Measurements from ENCODE around the gene MRPS15. TPM values are rescaled to one million over a fixed set of nuclear protein-coding genes. Genes with fewer than 3 reads are reported as not detected.

Gene MRPS15
- total and polyA plus RNA-seq, 2 of the 13 experiments (the other 11 are each of a cell fraction or from before 2014, with no cell fraction given), result 59.0 to 113 TPM

DNA sequence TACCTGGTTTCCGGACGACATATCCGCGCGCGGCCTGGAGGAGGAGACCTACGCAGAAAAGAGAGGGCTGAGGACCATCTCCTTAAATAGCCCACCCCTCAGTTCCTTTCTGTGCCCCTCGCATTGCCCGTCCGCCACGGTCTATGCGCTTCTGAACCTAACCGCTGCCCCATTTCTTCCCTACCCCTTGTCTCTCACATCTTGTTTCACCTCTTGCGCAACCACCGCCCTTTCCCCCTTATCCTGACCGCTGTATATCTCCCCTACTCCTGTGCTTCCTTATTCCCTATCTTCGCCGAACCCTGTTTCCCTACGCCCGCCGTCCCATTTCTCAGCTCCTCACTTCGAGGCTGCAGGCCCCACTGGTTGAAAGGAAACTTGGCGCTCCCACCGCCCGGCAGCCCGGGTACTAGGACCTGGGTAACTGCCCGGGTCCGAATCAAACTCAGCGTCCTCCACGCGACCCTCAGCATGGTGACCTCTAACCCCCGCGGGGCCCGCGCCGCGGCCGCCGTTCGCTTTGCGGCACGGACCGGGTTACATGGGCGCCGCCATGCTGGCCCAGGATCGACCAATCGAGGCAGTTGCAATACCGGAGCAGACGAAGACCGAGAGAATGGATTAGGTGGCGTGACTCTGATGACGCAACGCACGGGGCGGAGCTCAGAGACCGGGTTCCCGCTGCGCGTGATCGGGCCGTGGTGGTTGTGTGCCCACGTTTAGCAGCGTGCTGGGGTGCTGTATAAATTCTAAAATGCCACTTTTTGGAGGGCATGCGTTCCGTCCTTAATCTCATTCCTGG, at the start of gene MRPS15 (continued):
- TF ChIP-seq, protein P1, sequence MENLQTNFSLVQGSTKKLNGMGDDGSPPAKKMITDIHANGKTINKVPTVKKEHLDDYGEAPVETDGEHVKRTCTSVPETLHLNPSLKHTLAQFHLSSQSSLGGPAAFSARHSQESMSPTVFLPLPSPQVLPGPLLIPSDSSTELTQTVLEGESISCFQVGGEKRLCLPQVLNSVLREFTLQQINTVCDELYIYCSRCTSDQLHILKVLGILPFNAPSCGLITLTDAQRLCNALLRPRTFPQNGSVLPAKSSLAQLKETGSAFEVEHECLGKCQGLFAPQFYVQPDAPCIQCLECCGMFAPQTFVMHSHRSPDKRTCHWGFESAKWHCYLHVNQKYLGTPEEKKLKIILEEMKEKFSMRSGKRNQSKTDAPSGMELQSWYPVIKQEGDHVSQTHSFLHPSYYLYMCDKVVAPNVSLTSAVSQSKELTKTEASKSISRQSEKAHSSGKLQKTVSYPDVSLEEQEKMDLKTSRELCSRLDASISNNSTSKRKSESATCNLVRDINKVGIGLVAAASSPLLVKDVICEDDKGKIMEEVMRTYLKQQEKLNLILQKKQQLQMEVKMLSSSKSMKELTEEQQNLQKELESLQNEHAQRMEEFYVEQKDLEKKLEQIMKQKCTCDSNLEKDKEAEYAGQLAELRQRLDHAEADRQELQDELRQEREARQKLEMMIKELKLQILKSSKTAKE (CRISPR knock-in tag; IDR thresholded peaks at IDR 0.05; ENCODE audit: borderline replicate concordance), result peak; percentile 45; the same call in 1 of the 2 replicates
- TF ChIP-seq MZF1 (CRISPR knock-in tag; IDR thresholded peaks at IDR 0.05; ENCODE audit: borderline replicate concordance) (peak; percentile 57; the same call in 1 of the 2 replicates), ZNF317 (CRISPR knock-in tag; IDR thresholded peaks at IDR 0.05) (no peak), KDM1A (CRISPR knock-in tag; IDR thresholded peaks at IDR 0.05) (peak; percentile 38; the same call in 1 of the 2 replicates), RFXAP (CRISPR knock-in tag; IDR thresholded peaks at IDR 0.05; ENCODE audit: borderline replicate concordance) (peak; percentile 91), ZNF121 (CRISPR knock-in tag; IDR thresholded peaks at IDR 0.05) (0 out of 2 replicates have a peak, but pooled peaks have one; percentile 11), GTF3A (CRISPR knock-in tag; conservative IDR thresholded peaks at IDR 0.05) (no peak), GLI4 (CRISPR knock-in tag; IDR thresholded peaks at IDR 0.05; ENCODE audit: borderline replicate concordance) (peak; percentile 85; the same call in 1 of the 2 replicates), RCOR2 (CRISPR knock-in tag; IDR thresholded peaks at IDR 0.05) (no peak; the same call in 1 of the 2 replicates), HMGA1 (CRISPR knock-in tag; conservative IDR thresholded peaks at IDR 0.05) (no peak), MXD4 (CRISPR knock-in tag; IDR thresholded peaks at IDR 0.05) (peak; percentile 88), CCDC6 (CRISPR knock-in tag; IDR thresholded peaks at IDR 0.05) (0 out of 2 replicates have a peak, but pooled peaks have one; percentile 58), ZNF747 (CRISPR knock-in tag; IDR thresholded peaks at IDR 0.05; ENCODE audit: borderline replicate concordance) (peak; percentile 98)
- TF ChIP-seq, protein P2, sequence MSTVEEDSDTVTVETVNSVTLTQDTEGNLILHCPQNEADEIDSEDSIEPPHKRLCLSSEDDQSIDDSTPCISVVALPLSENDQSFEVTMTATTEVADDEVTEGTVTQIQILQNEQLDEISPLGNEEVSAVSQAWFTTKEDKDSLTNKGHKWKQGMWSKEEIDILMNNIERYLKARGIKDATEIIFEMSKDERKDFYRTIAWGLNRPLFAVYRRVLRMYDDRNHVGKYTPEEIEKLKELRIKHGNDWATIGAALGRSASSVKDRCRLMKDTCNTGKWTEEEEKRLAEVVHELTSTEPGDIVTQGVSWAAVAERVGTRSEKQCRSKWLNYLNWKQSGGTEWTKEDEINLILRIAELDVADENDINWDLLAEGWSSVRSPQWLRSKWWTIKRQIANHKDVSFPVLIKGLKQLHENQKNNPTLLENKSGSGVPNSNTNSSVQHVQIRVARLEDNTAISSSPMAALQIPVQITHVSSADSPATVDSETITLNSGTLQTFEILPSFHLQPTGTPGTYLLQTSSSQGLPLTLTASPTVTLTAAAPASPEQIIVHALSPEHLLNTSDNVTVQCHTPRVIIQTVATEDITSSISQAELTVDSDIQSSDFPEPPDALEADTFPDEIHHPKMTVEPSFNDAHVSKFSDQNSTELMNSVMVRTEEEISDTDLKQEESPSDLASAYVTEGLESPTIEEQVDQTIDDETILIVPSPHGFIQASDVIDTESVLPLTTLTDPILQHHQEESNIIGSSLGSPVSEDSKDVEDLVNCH (CRISPR knock-in tag; IDR thresholded peaks at IDR 0.05), result no peak
- TF ChIP-seq, protein P3, sequence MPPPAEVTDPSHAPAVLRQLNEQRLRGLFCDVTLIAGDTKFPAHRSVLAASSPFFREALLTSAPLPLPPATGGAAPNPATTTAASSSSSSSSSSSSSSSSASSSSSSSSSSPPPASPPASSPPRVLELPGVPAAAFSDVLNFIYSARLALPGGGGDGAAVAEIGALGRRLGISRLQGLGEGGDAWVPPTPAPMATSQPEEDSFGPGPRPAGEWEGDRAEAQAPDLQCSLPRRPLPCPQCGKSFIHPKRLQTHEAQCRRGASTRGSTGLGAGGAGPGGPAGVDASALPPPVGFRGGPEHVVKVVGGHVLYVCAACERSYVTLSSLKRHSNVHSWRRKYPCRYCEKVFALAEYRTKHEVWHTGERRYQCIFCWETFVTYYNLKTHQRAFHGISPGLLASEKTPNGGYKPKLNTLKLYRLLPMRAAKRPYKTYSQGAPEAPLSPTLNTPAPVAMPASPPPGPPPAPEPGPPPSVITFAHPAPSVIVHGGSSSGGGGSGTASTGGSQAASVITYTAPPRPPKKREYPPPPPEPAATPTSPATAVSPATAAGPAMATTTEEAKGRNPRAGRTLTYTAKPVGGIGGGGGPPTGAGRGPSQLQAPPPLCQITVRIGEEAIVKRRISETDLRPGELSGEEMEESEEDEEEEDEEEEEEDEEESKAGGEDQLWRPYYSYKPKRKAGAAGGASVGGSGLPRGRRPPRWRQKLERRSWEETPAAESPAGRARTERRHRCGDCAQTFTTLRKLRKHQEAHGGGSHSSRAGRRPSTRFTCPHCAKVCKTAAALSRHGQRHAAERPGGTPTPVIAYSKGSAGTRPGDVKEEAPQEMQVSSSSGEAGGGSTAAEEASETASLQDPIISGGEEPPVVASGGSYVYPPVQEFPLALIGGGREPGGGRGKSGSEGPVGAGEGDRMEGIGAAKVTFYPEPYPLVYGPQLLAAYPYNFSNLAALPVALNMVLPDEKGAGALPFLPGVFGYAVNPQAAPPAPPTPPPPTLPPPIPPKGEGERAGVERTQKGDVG (CRISPR knock-in tag; IDR thresholded peaks at IDR 0.05; ENCODE audit: borderline replicate concordance), result peak; percentile 73; the same call in 1 of the 2 replicates
- TF ChIP-seq, protein P4, sequence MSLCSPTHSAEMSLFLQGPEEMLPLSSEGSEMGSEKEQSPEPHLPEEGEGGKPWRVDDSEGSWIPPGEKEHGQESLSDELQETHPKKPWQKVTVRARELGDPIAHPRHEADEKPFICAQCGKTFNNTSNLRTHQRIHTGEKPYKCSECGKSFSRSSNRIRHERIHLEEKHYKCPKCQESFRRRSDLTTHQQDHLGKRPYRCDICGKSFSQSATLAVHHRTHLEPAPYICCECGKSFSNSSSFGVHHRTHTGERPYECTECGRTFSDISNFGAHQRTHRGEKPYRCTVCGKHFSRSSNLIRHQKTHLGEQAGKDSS (CRISPR knock-in tag; IDR thresholded peaks at IDR 0.05; ENCODE audit: borderline replicate concordance, low read depth), result no peak
- TF ChIP-seq, protein P5, sequence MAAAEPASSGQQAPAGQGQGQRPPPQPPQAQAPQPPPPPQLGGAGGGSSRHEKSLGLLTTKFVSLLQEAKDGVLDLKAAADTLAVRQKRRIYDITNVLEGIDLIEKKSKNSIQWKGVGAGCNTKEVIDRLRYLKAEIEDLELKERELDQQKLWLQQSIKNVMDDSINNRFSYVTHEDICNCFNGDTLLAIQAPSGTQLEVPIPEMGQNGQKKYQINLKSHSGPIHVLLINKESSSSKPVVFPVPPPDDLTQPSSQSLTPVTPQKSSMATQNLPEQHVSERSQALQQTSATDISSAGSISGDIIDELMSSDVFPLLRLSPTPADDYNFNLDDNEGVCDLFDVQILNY (CRISPR knock-in tag; conservative IDR thresholded peaks at IDR 0.05), result peak; percentile 81

Data from HepG2 (cell line).